IMR-90 (cell line): ENCODE data around the gene CLEC2A. TPM values are rescaled to one million over a fixed set of nuclear protein-coding genes. Genes with fewer than 3 reads are reported as not detected.

Experiments used
- ATAC-seq: fragments of 200-7000 bp; cut with Tn5 transposase; 2 replicates; pipeline ENCODE4 v1.9.1; 2020; ENCODE audit warnings: low read depth, mild to moderate bottlenecking, moderate library complexity
- BruUV-seq: library from RNA; stranded (reverse); fragments of 400-500 nt; replicated peaks from 2 replicates; lab custom pipeline; 2021; lab: Mats Ljungman, UMichigan
- CTCF ChIA-PET: fragments of 300-600 bp; formaldehyde crosslinking; extraction: SDS; loops from one replicate; lab custom pipeline; 2021; ENCODE audit warnings: antibody characterized with exemption; lab: Yijun Ruan, JAX
- POLR2A ChIA-PET: fragments of 300-600 bp; sonication (Branson Sonifier 250); formaldehyde crosslinking; loops from one replicate; lab custom pipeline; 2022; ENCODE audit warnings: antibody characterized with exemption; ENCODE audit not compliant: unreplicated experiment; lab: Charles Lee
- DNase-seq: peaks from one replicate; pipeline ENCODE4 v3.0.0; 2013
- H2AFZ ChIP-seq: replicated peaks from 2 replicates; pipeline ENCODE3; 2013; ENCODE audit warnings: low read length, mild to moderate bottlenecking; ENCODE audit not compliant: poor library complexity
- H2AK5ac ChIP-seq: 2 replicates; pipeline ENCODE4 v1.6.1; 2013; ENCODE audit warnings: low read depth, low read length, inconsistent platforms
- H2AK9ac ChIP-seq: replicated peaks from 2 replicates; pipeline ENCODE3; 2013; ENCODE audit warnings: mild to moderate bottlenecking, low read depth, low read length, moderate library complexity; ENCODE audit not compliant: poor library complexity
- H2BK120ac ChIP-seq: 2 replicates; pipeline ENCODE4 v1.6.1; 2013; ENCODE audit warnings: low read depth, low read length, inconsistent platforms
- H2BK15ac ChIP-seq: 3 replicates; pipeline ENCODE4 v1.6.1; 2013; ENCODE audit warnings: low read depth, low read length, inconsistent platforms
- H2BK20ac ChIP-seq: 2 replicates; pipeline ENCODE4 v1.6.1; 2013; ENCODE audit warnings: low read depth, mild to moderate bottlenecking, inconsistent platforms, low read length, moderate library complexity
- H2BK5ac ChIP-seq: 2 replicates; pipeline ENCODE4 v1.6.1; 2013; ENCODE audit warnings: mild to moderate bottlenecking, low read depth, low read length, inconsistent platforms; ENCODE audit not compliant: poor library complexity, severe bottlenecking
- H3K14ac ChIP-seq: replicated peaks from 2 replicates; pipeline ENCODE4 v1.6.1; 2013; ENCODE audit warnings: low read depth, low read length, inconsistent platforms
- H3K18ac ChIP-seq: 2 replicates; pipeline ENCODE4 v1.6.1; 2013; ENCODE audit warnings: low read depth, low read length, control low read depth
- H3K23ac ChIP-seq: 2 replicates; pipeline ENCODE4 v1.6.1; 2013; ENCODE audit warnings: low read depth, low read length, inconsistent platforms
- H3K27ac ChIP-seq: 2 replicates; pipeline ENCODE4 v1.5.1; 2013; ENCODE audit warnings: mild to moderate bottlenecking, control low read depth, low read length; ENCODE audit not compliant: insufficient read depth
- H3K27me3 ChIP-seq: 2 replicates; pipeline ENCODE4 v1.6.1; 2013; ENCODE audit warnings: low read length; ENCODE audit not compliant: control insufficient read depth, insufficient read depth
- H3K36me3 ChIP-seq: 2 replicates; pipeline ENCODE4 v1.6.1; 2013; ENCODE audit warnings: low read length, mixed read lengths; ENCODE audit not compliant: control insufficient read depth, insufficient read depth
- H3K4ac ChIP-seq: 2 replicates; pipeline ENCODE4 v1.6.1; 2013; ENCODE audit warnings: low read depth, low read length, inconsistent platforms
- H3K4me1 ChIP-seq: 2 replicates; pipeline ENCODE4 v1.6.1; 2013; ENCODE audit warnings: low read length, mixed read lengths; ENCODE audit not compliant: control insufficient read depth, insufficient read depth
- H3K4me2 ChIP-seq: 2 replicates; pipeline ENCODE4 v1.6.1; 2013; ENCODE audit warnings: low read depth, mild to moderate bottlenecking, control low read depth, low read length, moderate library complexity
- H3K4me3 ChIP-seq: 2 replicates; pipeline ENCODE4 v1.5.1; 2013; ENCODE audit warnings: low read depth, mild to moderate bottlenecking, control low read depth, low read length, moderate library complexity; ENCODE audit not compliant: insufficient read depth
- H3K56ac ChIP-seq: 2 replicates; pipeline ENCODE4 v1.6.1; 2013; ENCODE audit warnings: low read length, inconsistent platforms; ENCODE audit not compliant: insufficient read depth; ENCODE audit errors: extremely low read depth
- H3K79me1 ChIP-seq, 2 experiments: 2 replicates each; pipeline ENCODE4 v1.6.1; 2013; ENCODE audit warnings: low read length in 2 of 2, inconsistent platforms in 1 of 2, low read depth in 1 of 2
- H3K9ac ChIP-seq: 2 replicates; pipeline ENCODE4 v1.6.1; 2013; ENCODE audit warnings: low read depth, low read length, control low read depth
- H3K9me1 ChIP-seq: 2 replicates; pipeline ENCODE4 v1.6.1; 2013; ENCODE audit warnings: low read length, inconsistent platforms; ENCODE audit not compliant: insufficient read depth
- H3K9me3 ChIP-seq: 2 replicates; pipeline ENCODE4 v1.6.1; 2013; ENCODE audit warnings: low read length; ENCODE audit not compliant: control insufficient read depth, insufficient read depth
- H4K20me1 ChIP-seq: 2 replicates; pipeline ENCODE4 v1.6.1; 2013; ENCODE audit warnings: low read length, inconsistent platforms; ENCODE audit not compliant: insufficient read depth
- H4K5ac ChIP-seq: 2 replicates; pipeline ENCODE4 v1.6.1; 2013; ENCODE audit warnings: mild to moderate bottlenecking, low read depth, low read length, control low read depth
- H4K8ac ChIP-seq, 2 experiments: 2 replicates each; pipeline ENCODE4 v1.6.1; 2013; ENCODE audit warnings: low read depth in 2 of 2, low read length in 2 of 2, control low read depth in 1 of 2, inconsistent platforms in 1 of 2
- H4K91ac ChIP-seq: 2 replicates; pipeline ENCODE4 v1.6.1; 2013; ENCODE audit warnings: low read depth, low read length, inconsistent platforms; ENCODE audit not compliant: insufficient read depth
- BHLHE40 ChIP-seq: fragments of 150-350 bp; IDR thresholded peaks from 2 replicates; pipeline ENCODE4 v1.6.1; 2016; ENCODE audit warnings: mild to moderate bottlenecking, low read depth, low read length
- CEBPB ChIP-seq: IDR thresholded peaks from 2 replicates; pipeline ENCODE4 v1.6.1; 2012; ENCODE audit warnings: low read depth, low read length, improper control_type of control experiment
- FOS ChIP-seq: fragments of 150-350 bp; IDR thresholded peaks from 2 replicates; pipeline ENCODE4 v1.6.1; 2016; ENCODE audit warnings: low read depth, low read length
- MAZ ChIP-seq: IDR thresholded peaks from 2 replicates; pipeline ENCODE4 v1.6.1; 2012; ENCODE audit warnings: low read depth, mild to moderate bottlenecking, low read length, improper control_type of control experiment, moderate library complexity, borderline replicate concordance
- MXI1 ChIP-seq: IDR thresholded peaks from 2 replicates; pipeline ENCODE4 v1.6.1; 2012; ENCODE audit warnings: low read depth, mild to moderate bottlenecking, low read length, moderate library complexity, borderline replicate concordance
- WGBS, 2 experiments: methylation state at CpG; one replicate each; pipeline versions ENCODE4 v1.1.5 to v1.1.7; 2013; ENCODE audit warnings: missing lambda C conversion rate in 2 of 2; ENCODE audit not compliant: insufficient read length in 1 of 2; ENCODE audit errors: extremely low coverage in 2 of 2; 5-methylcytosine and 5-hydroxymethylcytosine counted together
- dilution Hi-C: fragments of 300-500 bp; cut with HindIII; formaldehyde crosslinking; loops from one replicate; pipeline ENCODE4 v1.14.3; 2018; ENCODE audit warnings: low sequenced_read_pairs; ENCODE audit not compliant: unreplicated experiment
- in situ Hi-C: fragments of 300-500 bp; cut with MboI; formaldehyde crosslinking; loops from 3 replicates; pipeline ENCODE4 v1.14.3; 2019; ENCODE audit warnings: low sequenced_read_pairs, inconsistent platforms, mixed read lengths
- intact Hi-C: fragments of 100-400 bp; cut with micrococcal nuclease; formaldehyde crosslinking; loops from 2 replicates; pipeline ENCODE4 v1.10.0; 2022
- polyA plus RNA-seq, 3 experiments: library from polyadenylated mRNA; depleted of rRNA; stranded (reverse); fragments of >200 nt; gene quantifications; 2 replicates each; pipeline ENCODE4 v1.2.3, GENCODE V29; 2012; ENCODE audit warnings: low replicate concordance in 1 of 3
- total RNA-seq: library from RNA; depleted of rRNA; stranded (reverse); fragments of >200 nt; gene quantifications from 2 replicates; pipeline ENCODE4 v1.2.3, GENCODE V29; 2012

CLEC2A gene
- total and polyA plus RNA-seq, 2 of the 4 experiments (the other 2 are of a cell fraction), result not detected

DNA sequence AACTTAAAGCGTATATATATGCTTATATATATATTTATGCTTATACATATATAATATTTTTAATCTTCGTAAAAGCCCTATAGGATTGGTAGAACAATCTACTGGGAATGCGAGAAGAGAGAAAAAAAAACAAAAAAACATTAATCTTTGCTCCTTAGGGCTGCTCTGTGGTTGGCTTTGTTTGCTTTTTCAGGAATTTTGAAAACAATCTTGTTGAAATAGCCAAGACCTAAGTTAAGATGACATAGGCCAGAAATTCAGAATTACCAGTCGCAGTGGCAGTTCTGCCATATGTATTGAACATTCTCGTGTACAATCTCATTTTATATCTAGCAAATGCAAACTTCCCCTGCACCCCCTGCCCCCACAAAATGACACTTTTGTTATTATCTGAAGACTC is 50.2 kb downstream of the CLEC2A start:
- POLR2A ChIA-PET, result no interaction called here
- DNase-seq (no peak), ATAC-seq (no peak)
- Histone ChIP-seq H3K4ac (no peak overlapping the region), H2AFZ (no peak overlapping the region), H3K18ac (no peak overlapping the region), H2BK20ac (no peak overlapping the region), H3K23ac (no peak overlapping the region), H3K79me1 (no peaks in the 10 kb centered on the region), H2AK9ac (no peak overlapping the region), H4K20me1 (no peaks in the 10 kb centered on the region), H3K4me3 (no peak overlapping the region), H3K27ac (no peak overlapping the region), H3K27me3 (no peaks in the 10 kb centered on the region; the same call in 1 of the 2 replicates), H2BK120ac (no peak overlapping the region), H2AK5ac (no peak overlapping the region), H3K14ac (no peak overlapping the region), H3K4me2 (no peak overlapping the region), H2BK5ac (no peak overlapping the region), H3K9me3 (no peaks in the 10 kb centered on the region), H3K36me3 (no peaks in the 10 kb centered on the region), H3K9me1 (no peaks in the 10 kb centered on the region), H2BK15ac (no peak overlapping the region), H3K9ac (no peak overlapping the region), H4K8ac (no peak overlapping the region), H3K56ac (no peak overlapping the region), H4K5ac (no peak overlapping the region), H3K4me1 (no peaks in the 10 kb centered on the region), H4K91ac (no peak overlapping the region)
- intact Hi-C loops, result no loop called here
- in situ Hi-C loops, result no loop called here
- dilution Hi-C loops, result no loop called here
- no TSS peak for BruUV-seq
- WGBS, 2 experiments, result no CpG with 5 or more reads among the region's 5 CpGs
- TF ChIP-seq MXI1 (no peak), BHLHE40 (no peak), FOS (no peak), MAZ (no peak), CEBPB (no peak)
- CTCF ChIA-PET, result no interaction called here
